Measurements from ENCODE around the gene TCIRG1.

DNA sequence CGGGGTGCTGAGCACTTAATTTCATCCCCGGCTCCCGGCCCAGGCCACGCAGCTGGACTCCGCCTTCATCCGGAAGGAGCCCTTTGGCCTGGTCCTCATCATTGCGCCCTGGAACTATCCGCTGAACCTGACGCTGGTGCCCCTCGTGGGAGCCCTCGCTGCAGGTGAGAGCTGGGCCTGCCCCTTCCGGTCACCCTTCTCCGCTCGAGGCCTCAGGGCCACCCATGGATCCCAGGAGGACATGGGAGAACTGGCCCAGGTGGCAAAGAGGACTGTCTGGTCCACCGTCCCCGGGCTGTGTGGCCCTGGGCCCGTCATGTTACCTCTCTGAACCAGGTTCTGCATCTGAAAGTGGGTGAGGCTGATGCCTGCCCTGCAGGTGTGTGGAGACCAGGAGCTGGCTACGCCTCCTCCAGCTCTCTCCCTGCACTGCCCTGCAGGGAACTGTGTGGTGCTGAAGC is 20.1 kb upstream of the TCIRG1 start:
- TF ChIP-seq, protein P1, sequence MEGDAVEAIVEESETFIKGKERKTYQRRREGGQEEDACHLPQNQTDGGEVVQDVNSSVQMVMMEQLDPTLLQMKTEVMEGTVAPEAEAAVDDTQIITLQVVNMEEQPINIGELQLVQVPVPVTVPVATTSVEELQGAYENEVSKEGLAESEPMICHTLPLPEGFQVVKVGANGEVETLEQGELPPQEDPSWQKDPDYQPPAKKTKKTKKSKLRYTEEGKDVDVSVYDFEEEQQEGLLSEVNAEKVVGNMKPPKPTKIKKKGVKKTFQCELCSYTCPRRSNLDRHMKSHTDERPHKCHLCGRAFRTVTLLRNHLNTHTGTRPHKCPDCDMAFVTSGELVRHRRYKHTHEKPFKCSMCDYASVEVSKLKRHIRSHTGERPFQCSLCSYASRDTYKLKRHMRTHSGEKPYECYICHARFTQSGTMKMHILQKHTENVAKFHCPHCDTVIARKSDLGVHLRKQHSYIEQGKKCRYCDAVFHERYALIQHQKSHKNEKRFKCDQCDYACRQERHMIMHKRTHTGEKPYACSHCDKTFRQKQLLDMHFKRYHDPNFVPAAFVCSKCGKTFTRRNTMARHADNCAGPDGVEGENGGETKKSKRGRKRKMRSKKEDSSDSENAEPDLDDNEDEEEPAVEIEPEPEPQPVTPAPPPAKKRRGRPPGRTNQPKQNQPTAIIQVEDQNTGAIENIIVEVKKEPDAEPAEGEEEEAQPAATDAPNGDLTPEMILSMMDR (IDR thresholded peaks at IDR 0.05), result no peak
- TF ChIP-seq EP300 (IDR thresholded peaks at IDR 0.05; ENCODE audit: low read depth), result no peak
- no peak for TF ChIP-seq POLR2A (IDR thresholded peaks at IDR 0.05)
- TF ChIP-seq POLR2AphosphoS5 (IDR thresholded peaks at IDR 0.05), result no peak
